Measurements from ENCODE around the gene CEP85. TPM values are rescaled to one million over a fixed set of nuclear protein-coding genes. Genes with fewer than 3 reads are reported as not detected.

Gene CEP85
- total and polyA plus RNA-seq, 2 of the 13 experiments (the other 11 are each of a cell fraction or from before 2014, with no cell fraction given), result 16.1 to 26.7 TPM

DNA sequence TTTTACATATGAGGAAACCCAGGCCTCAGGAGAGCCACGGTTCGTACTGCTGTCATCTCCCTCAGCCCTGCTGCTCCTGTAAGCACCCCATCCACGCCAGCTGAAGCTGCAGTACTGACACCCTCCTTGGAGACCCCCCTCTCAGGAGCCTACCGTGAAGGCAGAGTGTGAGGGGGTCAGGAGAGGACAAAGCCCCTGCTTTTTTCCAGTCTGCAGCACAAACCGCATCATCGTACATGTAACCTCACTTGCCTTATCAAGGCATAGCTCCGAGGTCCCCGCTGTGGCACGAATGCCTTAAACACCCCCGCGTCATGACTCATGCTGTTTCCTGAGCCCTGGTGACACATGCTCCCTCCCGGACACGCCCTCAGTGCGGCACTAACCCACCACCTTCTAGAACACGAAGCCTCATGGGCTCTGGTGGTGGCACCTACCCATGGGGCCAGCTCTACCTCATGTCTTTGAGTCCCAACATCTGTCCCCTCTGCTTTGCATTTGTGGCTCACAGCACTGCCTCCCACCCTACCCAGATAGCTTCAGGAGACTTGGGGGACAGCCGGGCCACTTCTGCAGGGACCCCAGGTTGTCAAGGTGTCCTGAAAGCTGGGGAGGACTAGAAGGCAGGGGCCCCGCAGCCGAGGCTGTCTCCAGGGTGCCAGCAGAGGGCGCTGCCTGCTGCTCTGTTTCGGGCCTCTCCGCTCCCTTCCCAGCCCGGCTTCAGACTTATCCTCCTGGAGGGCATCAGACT is 50.8 kb downstream of the CEP85 start:
- H3K4me1 ChIP-seq (ENCODE audit: insufficient read depth, low read length), result peaks cover 12% of the 10 kb centered on the region
- no TSS peak for BruUV-seq (replicated peaks)
- H3K4me2 ChIP-seq (ENCODE audit: low read depth, low read length), result no peak overlapping the region
- H3K9ac ChIP-seq (ENCODE audit: insufficient read depth, low read depth, low read length), result no peak overlapping the region
- POLR2A ChIA-PET, result no interaction called here
- H3K9me3 ChIP-seq (ENCODE audit: low read length), result no peaks in the 10 kb centered on the region
- no peaks in the 10 kb centered on the region for H3K79me2 ChIP-seq (ENCODE audit: insufficient read depth, low read length)
- H3K36me3 ChIP-seq (replicated peaks in 1 of 2; ENCODE audit: control insufficient read depth in 1 of 2, insufficient read depth in 2 of 2, low read length in 2 of 2), result no peaks in the 10 kb centered on the region; a peak in 1 of 5 replicates
- DNase-seq (ENCODE audit: low spot score), result peak; percentile 44
- no peak overlapping the region for H2AFZ ChIP-seq (ENCODE audit: low read length)
- H3K27ac ChIP-seq (ENCODE audit: extremely low read length, insufficient read depth, low read length), result no peak overlapping the region
- in situ Hi-C loops (cut with HindIII; ENCODE audit: extremely low pct_ligation_motif_present, low pct_unique_long_range_greater_than_20kb), result loop anchor here (5.0 kb wide), 3 partner anchors 38 to 108 kb away; no protein-coding TSS in a partner anchor
- no peak for FAIRE-seq
- no peak overlapping the region for H3K4me3 ChIP-seq (replicated peaks in 1 of 3; ENCODE audit: insufficient read depth in 1 of 3, low read depth in 2 of 3, low read length in 3 of 3)
- no peaks in the 10 kb centered on the region for H3K27me3 ChIP-seq (ENCODE audit: control insufficient read depth in 1 of 2, insufficient read depth in 2 of 2, low read length in 2 of 2)
- WGBS (ENCODE audit: low lambda C conversion rate), result 75% methylated on average over 14 of the region's 22 CpGs
- CTCF ChIA-PET (ENCODE audit: low intra/inter-chr PET ratio, low total read pairs), result interaction anchor here (1.2 to 3.4 kb wide), 5 partner anchors 37 to 132 kb away, joined by 3 to 51 read pairs (median 22); no protein-coding TSS in a partner anchor
- no peaks in the 10 kb centered on the region for H4K20me1 ChIP-seq (ENCODE audit: insufficient read depth, low read length)
- ATAC-seq, result peak; percentile 79
- intact Hi-C loops (cut with micrococcal nuclease; ENCODE audit: unreplicated experiment), result loop anchor here (1.0 kb wide), 4 partner anchors 37 to 133 kb away; no protein-coding TSS in a partner anchor
- TF ChIP-seq, protein P1, sequence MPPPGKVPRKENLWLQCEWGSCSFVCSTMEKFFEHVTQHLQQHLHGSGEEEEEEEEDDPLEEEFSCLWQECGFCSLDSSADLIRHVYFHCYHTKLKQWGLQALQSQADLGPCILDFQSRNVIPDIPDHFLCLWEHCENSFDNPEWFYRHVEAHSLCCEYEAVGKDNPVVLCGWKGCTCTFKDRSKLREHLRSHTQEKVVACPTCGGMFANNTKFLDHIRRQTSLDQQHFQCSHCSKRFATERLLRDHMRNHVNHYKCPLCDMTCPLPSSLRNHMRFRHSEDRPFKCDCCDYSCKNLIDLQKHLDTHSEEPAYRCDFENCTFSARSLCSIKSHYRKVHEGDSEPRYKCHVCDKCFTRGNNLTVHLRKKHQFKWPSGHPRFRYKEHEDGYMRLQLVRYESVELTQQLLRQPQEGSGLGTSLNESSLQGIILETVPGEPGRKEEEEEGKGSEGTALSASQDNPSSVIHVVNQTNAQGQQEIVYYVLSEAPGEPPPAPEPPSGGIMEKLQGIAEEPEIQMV (CRISPR knock-in tag; IDR thresholded peaks at IDR 0.05; ENCODE audit: low read depth), result no peak
- TF ChIP-seq ZBTB38 (CRISPR knock-in tag; IDR thresholded peaks at IDR 0.05) (peak; percentile 67), ZNF24 (IDR thresholded peaks at IDR 0.05) (no peak), STAT5B (CRISPR knock-in tag; IDR thresholded peaks at IDR 0.05) (no peak), GTF3A (CRISPR knock-in tag; conservative IDR thresholded peaks at IDR 0.05) (no peak), HNF1B (CRISPR knock-in tag; IDR thresholded peaks at IDR 0.05) (peak; percentile 56; the same call in 1 of the 2 replicates), PCBP1 (IDR thresholded peaks at IDR 0.05; ENCODE audit: borderline replicate concordance, low read depth, low read length) (0 out of 2 replicates have a peak, but pooled peaks have one; percentile 22), FOSL2 (CRISPR knock-in tag; IDR thresholded peaks at IDR 0.05) (peak; percentile 61), TEAD2 (CRISPR knock-in tag; IDR thresholded peaks at IDR 0.05) (no peak), ELF3 (CRISPR knock-in tag; IDR thresholded peaks at IDR 0.05) (no peak), ZNF180 (CRISPR knock-in tag; IDR thresholded peaks at IDR 0.05; ENCODE audit: borderline replicate concordance, low read depth) (no peak), NCOA1 (CRISPR knock-in tag; IDR thresholded peaks at IDR 0.05) (no peak), ELF1 (CRISPR knock-in tag; IDR thresholded peaks at IDR 0.05) (no peak), SRSF1 (optimal IDR thresholded peaks at IDR 0.05; ENCODE audit: low read depth, low read length) (no peak), AGO1 (IDR thresholded peaks at IDR 0.05; ENCODE audit: low read depth, low read length, poor library complexity, severe bottlenecking) (peak; percentile 15), ZNF382 (CRISPR knock-in tag; IDR thresholded peaks at IDR 0.05; ENCODE audit: borderline replicate concordance) (no peak), ZNF441 (CRISPR knock-in tag; IDR thresholded peaks at IDR 0.05; ENCODE audit: borderline replicate concordance) (no peak), RFX5 (IDR thresholded peaks at IDR 0.05; ENCODE audit: low read depth, low read length) (no peak), YEATS2 (CRISPR knock-in tag; IDR thresholded peaks at IDR 0.05; ENCODE audit: borderline replicate concordance) (no peak), MTA1 (CRISPR knock-in tag; IDR thresholded peaks at IDR 0.05; ENCODE audit: borderline replicate concordance) (no peak)
- TF ChIP-seq, protein P2, sequence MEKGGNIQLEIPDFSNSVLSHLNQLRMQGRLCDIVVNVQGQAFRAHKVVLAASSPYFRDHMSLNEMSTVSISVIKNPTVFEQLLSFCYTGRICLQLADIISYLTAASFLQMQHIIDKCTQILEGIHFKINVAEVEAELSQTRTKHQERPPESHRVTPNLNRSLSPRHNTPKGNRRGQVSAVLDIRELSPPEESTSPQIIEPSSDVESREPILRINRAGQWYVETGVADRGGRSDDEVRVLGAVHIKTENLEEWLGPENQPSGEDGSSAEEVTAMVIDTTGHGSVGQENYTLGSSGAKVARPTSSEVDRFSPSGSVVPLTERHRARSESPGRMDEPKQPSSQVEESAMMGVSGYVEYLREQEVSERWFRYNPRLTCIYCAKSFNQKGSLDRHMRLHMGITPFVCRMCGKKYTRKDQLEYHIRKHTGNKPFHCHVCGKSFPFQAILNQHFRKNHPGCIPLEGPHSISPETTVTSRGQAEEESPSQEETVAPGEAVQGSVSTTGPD (CRISPR knock-in tag; IDR thresholded peaks at IDR 0.05), result no peak

Data from HepG2 (cell line).